Measurements from ENCODE around the gene ENSA. TPM values are rescaled to one million over a fixed set of nuclear protein-coding genes. Genes with fewer than 3 reads are reported as not detected.

Gene ENSA
- polyA plus RNA-seq, 2 of the 4 experiments (the other 2 are of a cell fraction) = 67.9 to 128 TPM

GRCh38 chr1:150572918-150573647 is 56.3 kb downstream of the ENSA start (continued):
- TF ChIP-seq CTCF (IDR thresholded peaks at IDR 0.05) (no peak), CHD4 (IDR thresholded peaks at IDR 0.05; ENCODE audit: borderline replicate concordance) (no peak), BHLHE40 (IDR thresholded peaks at IDR 0.05; ENCODE audit: low read depth, low read length) (no peak), KDM1A (IDR thresholded peaks at IDR 0.05; ENCODE audit: low read depth) (no peak), TP53 (CRISPR knock-in tag; IDR thresholded peaks at IDR 0.05) (peak; percentile 88), POLR2AphosphoS2 (conservative IDR thresholded peaks at IDR 0.05; ENCODE audit: low read length) (peak; percentile 70)

Small RNA genes within 50 kb of the gene (small RNA-seq; reads per million reads assigned to genes)
- gene RF00015 (0 reads per million in 6 experiments), gene RF00561 (0 reads per million in 6 experiments)

Other genes starting within 250 kb of the ENSA start
- gene TARS2, start 142.2 kb downstream of the ENSA start, polyA plus RNA-seq (2011; rRNA removed) = 21.6 and 24.5 TPM in 2 replicates
- 19.4 to 21.0 TPM (median 19.8 TPM) in 3 replicates for gene TARS2, start 142.2 kb downstream of the ENSA start, polyA plus RNA-seq (2017; fragmentation: RNase III; extraction: RNeasy Plus Mini Kit Qiagen cat#74134 plus additional on column Dnase treatment)
- gene ECM1, start 121.5 kb downstream of the ENSA start, polyA plus RNA-seq (2011; rRNA removed) = 0.88 and 1.1 TPM in 2 replicates
- 0.77 to 1.0 TPM (median 1.0 TPM) in 3 replicates for gene ECM1, start 121.5 kb downstream of the ENSA start, polyA plus RNA-seq (2017; fragmentation: RNase III; extraction: RNeasy Plus Mini Kit Qiagen cat#74134 plus additional on column Dnase treatment)
- gene FALEC, start 113.9 kb downstream of the ENSA start, polyA plus RNA-seq (2011; rRNA removed) = 0.36 TPM in 1 of 2 replicates, not detected in the other
- 0.28 to 0.80 TPM (median 0.74 TPM) in 3 replicates for gene FALEC, start 113.9 kb downstream of the ENSA start, polyA plus RNA-seq (2017; fragmentation: RNase III; extraction: RNeasy Plus Mini Kit Qiagen cat#74134 plus additional on column Dnase treatment)
- gene ADAMTSL4, start 80.2 kb downstream of the ENSA start, polyA plus RNA-seq (2011; rRNA removed) = 1.3 and 1.8 TPM in 2 replicates
- gene ADAMTSL4, start 80.2 kb downstream of the ENSA start, polyA plus RNA-seq (2017; fragmentation: RNase III; extraction: RNeasy Plus Mini Kit Qiagen cat#74134 plus additional on column Dnase treatment) = 1.3 to 2.0 TPM (median 1.5 TPM) in 3 replicates
- gene MCL1, start 50.0 kb downstream of the ENSA start, polyA plus RNA-seq (2011; rRNA removed) = 145 and 202 TPM in 2 replicates
- gene MCL1, start 50.0 kb downstream of the ENSA start, polyA plus RNA-seq (2017; fragmentation: RNase III; extraction: RNeasy Plus Mini Kit Qiagen cat#74134 plus additional on column Dnase treatment) = 77.5 to 80.0 TPM (median 78.6 TPM) in 3 replicates
- gene GOLPH3L, start 67.5 kb upstream of the ENSA start, polyA plus RNA-seq (2011; rRNA removed) = 34.9 and 41.8 TPM in 2 replicates
- 23.9 to 32.3 TPM (median 27.7 TPM) in 3 replicates for gene GOLPH3L, start 67.5 kb upstream of the ENSA start, polyA plus RNA-seq (2017; fragmentation: RNase III; extraction: RNeasy Plus Mini Kit Qiagen cat#74134 plus additional on column Dnase treatment)
- gene HORMAD1, start 91.3 kb upstream of the ENSA start, polyA plus RNA-seq (2011; rRNA removed) = 20.6 and 30.6 TPM in 2 replicates
- gene HORMAD1, start 91.3 kb upstream of the ENSA start, polyA plus RNA-seq (2017; fragmentation: RNase III; extraction: RNeasy Plus Mini Kit Qiagen cat#74134 plus additional on column Dnase treatment) = 8.9 to 13.6 TPM (median 11.6 TPM) in 3 replicates
- gene CTSS, start 136.2 kb upstream of the ENSA start, polyA plus RNA-seq (2011; rRNA removed) = 29.6 and 33.9 TPM in 2 replicates
- 9.4 to 11.5 TPM (median 10.7 TPM) in 3 replicates for gene CTSS, start 136.2 kb upstream of the ENSA start, polyA plus RNA-seq (2017; fragmentation: RNase III; extraction: RNeasy Plus Mini Kit Qiagen cat#74134 plus additional on column Dnase treatment)
- 5.0 and 6.7 TPM in 2 replicates for gene CTSK, start 178.6 kb upstream of the ENSA start, polyA plus RNA-seq (2011; rRNA removed)
- gene CTSK, start 178.6 kb upstream of the ENSA start, polyA plus RNA-seq (2017; fragmentation: RNase III; extraction: RNeasy Plus Mini Kit Qiagen cat#74134 plus additional on column Dnase treatment) = 2.4 to 2.5 TPM (median 2.4 TPM) in 3 replicates
- gene ARNT, start 247.0 kb upstream of the ENSA start, polyA plus RNA-seq (2011; rRNA removed) = 25.6 and 30.8 TPM in 2 replicates
- gene ARNT, start 247.0 kb upstream of the ENSA start, polyA plus RNA-seq (2017; fragmentation: RNase III; extraction: RNeasy Plus Mini Kit Qiagen cat#74134 plus additional on column Dnase treatment) = 13.8 to 17.6 TPM (median 17.6 TPM) in 3 replicates

Measured in A549 (cell line).